ENCODE results near the gene TEX10. TPM values are rescaled to one million over a fixed set of nuclear protein-coding genes. Genes with fewer than 3 reads are reported as not detected.

Gene TEX10
- total and polyA plus RNA-seq, 2 donors (not counting 1 experiment from before 2014, with no cell fraction given) = 23.6 to 24.9 TPM

DNA sequence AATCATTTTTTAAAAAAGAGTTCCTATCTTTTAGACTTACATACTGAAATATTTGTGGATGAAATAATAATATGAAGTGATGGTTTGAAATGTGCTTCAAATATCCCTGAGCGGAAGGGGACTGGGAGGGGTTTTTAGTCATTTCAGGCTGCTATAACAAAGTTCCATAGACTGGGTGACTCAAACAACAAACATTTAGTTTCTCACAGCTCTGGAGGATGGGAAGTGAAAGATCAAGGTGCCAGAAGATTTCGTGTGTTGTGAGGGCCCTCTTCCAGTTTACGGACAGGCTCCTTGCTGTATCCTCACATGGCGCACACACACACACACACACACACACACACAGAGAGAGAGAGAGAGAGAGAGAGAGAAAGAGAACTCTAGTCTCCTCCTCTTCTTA is 27.1 kb upstream of the TEX10 start:
- Histone ChIP-seq H3K9ac (ENCODE audit: insufficient read depth, low read length) (no peak overlapping the region), H3K4me1 (ENCODE audit: control insufficient read depth, extremely low read depth, insufficient read depth, low read length) (peaks cover 2% of the 10 kb centered on the region), H3K4me2 (ENCODE audit: extremely low read depth, insufficient read depth, low read length) (peak overlapping the region; percentile 5), H3K9me3 (ENCODE audit: control insufficient read depth, insufficient read depth, low read depth, low read length) (no peaks in the 10 kb centered on the region), H3K79me2 (ENCODE audit: control insufficient read depth, insufficient read depth, low read length) (no peaks in the 10 kb centered on the region), H2AFZ (ENCODE audit: low read length) (peak overlapping the region; percentile 69), H3K4me3 (replicated peaks in 1 of 4; ENCODE audit: control extremely low read depth in 1 of 4, insufficient read depth in 1 of 4, low read depth in 3 of 4, low read length in 4 of 4) (no peak overlapping the region), H4K20me1 (ENCODE audit: control insufficient read depth, extremely low read depth, insufficient read depth, low read length) (no peaks in the 10 kb centered on the region), H3K27me3 (ENCODE audit: control insufficient read depth, insufficient read depth, low read length) (no peaks in the 10 kb centered on the region), H3K27ac (ENCODE audit: insufficient read depth, low read length) (peak overlapping the region; percentile 38), H3K36me3 (ENCODE audit: control insufficient read depth, insufficient read depth, low read length) (no peaks in the 10 kb centered on the region)
- peak; percentile 67 to 92 for DNase-seq (ENCODE audit: low read depth in 2 of 2)
- TF ChIP-seq EZH2 (IDR thresholded peaks at IDR 0.05; ENCODE audit: low read length, missing control alignments) = no peak
- TF ChIP-seq, protein P1, sequence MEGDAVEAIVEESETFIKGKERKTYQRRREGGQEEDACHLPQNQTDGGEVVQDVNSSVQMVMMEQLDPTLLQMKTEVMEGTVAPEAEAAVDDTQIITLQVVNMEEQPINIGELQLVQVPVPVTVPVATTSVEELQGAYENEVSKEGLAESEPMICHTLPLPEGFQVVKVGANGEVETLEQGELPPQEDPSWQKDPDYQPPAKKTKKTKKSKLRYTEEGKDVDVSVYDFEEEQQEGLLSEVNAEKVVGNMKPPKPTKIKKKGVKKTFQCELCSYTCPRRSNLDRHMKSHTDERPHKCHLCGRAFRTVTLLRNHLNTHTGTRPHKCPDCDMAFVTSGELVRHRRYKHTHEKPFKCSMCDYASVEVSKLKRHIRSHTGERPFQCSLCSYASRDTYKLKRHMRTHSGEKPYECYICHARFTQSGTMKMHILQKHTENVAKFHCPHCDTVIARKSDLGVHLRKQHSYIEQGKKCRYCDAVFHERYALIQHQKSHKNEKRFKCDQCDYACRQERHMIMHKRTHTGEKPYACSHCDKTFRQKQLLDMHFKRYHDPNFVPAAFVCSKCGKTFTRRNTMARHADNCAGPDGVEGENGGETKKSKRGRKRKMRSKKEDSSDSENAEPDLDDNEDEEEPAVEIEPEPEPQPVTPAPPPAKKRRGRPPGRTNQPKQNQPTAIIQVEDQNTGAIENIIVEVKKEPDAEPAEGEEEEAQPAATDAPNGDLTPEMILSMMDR (conservative IDR thresholded peaks at IDR 0.05 in 1 of 2, IDR thresholded peaks at IDR 0.05 in 1 of 2; ENCODE audit: low read depth in 1 of 2, low read length in 2 of 2) = no peak

DNA sequence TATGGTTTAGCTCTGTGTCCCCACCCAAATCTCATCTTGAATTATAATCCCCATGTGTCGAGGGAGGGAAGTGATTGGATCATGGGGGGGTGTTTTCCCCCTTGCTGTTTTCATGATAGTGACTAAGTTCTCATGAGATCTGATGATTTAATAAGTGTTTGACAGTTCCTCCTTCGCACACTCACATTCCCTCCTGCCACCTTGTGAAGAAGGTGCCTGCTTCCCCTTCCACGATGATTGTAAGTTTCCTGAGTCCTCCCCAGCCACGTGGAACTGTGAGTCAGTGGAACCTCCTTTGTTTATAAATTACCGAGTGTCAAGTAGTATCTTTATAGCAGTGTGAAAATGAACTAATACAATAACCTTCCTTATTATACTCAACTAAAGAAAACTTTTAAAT is 24.3 kb upstream of the TEX10 start:
- H2AFZ ChIP-seq (ENCODE audit: low read length) = no peak overlapping the region
- TF ChIP-seq EZH2 (IDR thresholded peaks at IDR 0.05; ENCODE audit: low read length, missing control alignments) = no peak
- TF ChIP-seq, protein P1 (conservative IDR thresholded peaks at IDR 0.05 in 1 of 2, IDR thresholded peaks at IDR 0.05 in 1 of 2; ENCODE audit: low read depth in 1 of 2, low read length in 2 of 2) = no peak
- H3K4me1 ChIP-seq (ENCODE audit: control insufficient read depth, extremely low read depth, insufficient read depth, low read length) = peaks cover 2% of the 10 kb centered on the region
- H4K20me1 ChIP-seq (ENCODE audit: control insufficient read depth, extremely low read depth, insufficient read depth, low read length) = no peaks in the 10 kb centered on the region
- DNase-seq (ENCODE audit: low read depth in 2 of 2) = peak in 1 of 2 donors; percentile 6
- H3K79me2 ChIP-seq (ENCODE audit: control insufficient read depth, insufficient read depth, low read length) = no peaks in the 10 kb centered on the region
- no peak overlapping the region for H3K27ac ChIP-seq (ENCODE audit: insufficient read depth, low read length)
- H3K36me3 ChIP-seq (ENCODE audit: control insufficient read depth, insufficient read depth, low read length) = no peaks in the 10 kb centered on the region
- no peak overlapping the region for H3K4me3 ChIP-seq (replicated peaks in 1 of 4; ENCODE audit: control extremely low read depth in 1 of 4, insufficient read depth in 1 of 4, low read depth in 3 of 4, low read length in 4 of 4)
- H3K4me2 ChIP-seq (ENCODE audit: extremely low read depth, insufficient read depth, low read length) = no peak overlapping the region
- no peaks in the 10 kb centered on the region for H3K9me3 ChIP-seq (ENCODE audit: control insufficient read depth, insufficient read depth, low read depth, low read length)
- H3K27me3 ChIP-seq (ENCODE audit: control insufficient read depth, insufficient read depth, low read length) = no peaks in the 10 kb centered on the region
- no peak overlapping the region for H3K9ac ChIP-seq (ENCODE audit: insufficient read depth, low read length)

DNA sequence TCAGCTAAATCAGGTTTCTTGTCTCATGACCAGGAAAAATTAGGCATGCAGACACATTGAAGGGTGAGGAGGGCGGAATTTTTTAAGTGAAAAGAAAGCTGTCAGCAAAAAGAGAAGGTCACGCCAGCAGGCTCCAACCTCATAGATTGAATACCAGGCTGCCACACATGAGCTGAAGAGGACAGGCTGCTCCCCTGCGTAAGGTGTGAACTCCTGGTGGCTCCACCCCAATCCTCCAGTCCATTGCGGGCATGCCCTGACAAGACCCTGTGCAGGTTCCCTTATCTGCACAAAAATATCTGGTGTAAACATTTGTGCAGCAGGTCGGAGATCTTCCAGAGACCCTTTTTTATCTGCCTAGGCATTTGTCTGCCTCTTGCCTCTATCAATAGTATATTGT is 22.9 kb upstream of the TEX10 start:
- H3K4me2 ChIP-seq (ENCODE audit: extremely low read depth, insufficient read depth, low read length) = no peak overlapping the region
- H3K79me2 ChIP-seq (ENCODE audit: control insufficient read depth, insufficient read depth, low read length) = no peaks in the 10 kb centered on the region
- peaks cover 2% of the 10 kb centered on the region for H3K4me1 ChIP-seq (ENCODE audit: control insufficient read depth, extremely low read depth, insufficient read depth, low read length)
- no peaks in the 10 kb centered on the region for H3K36me3 ChIP-seq (ENCODE audit: control insufficient read depth, insufficient read depth, low read length)
- no peak overlapping the region for H3K27ac ChIP-seq (ENCODE audit: insufficient read depth, low read length)
- H2AFZ ChIP-seq (ENCODE audit: low read length) = no peak overlapping the region
- DNase-seq (ENCODE audit: low read depth in 2 of 2) = no peak
- H3K9me3 ChIP-seq (ENCODE audit: control insufficient read depth, insufficient read depth, low read depth, low read length) = no peaks in the 10 kb centered on the region
- TF ChIP-seq EZH2 (IDR thresholded peaks at IDR 0.05; ENCODE audit: low read length, missing control alignments) = no peak
- TF ChIP-seq, protein P1 (conservative IDR thresholded peaks at IDR 0.05 in 1 of 2, IDR thresholded peaks at IDR 0.05 in 1 of 2; ENCODE audit: low read depth in 1 of 2, low read length in 2 of 2) = no peak
- H4K20me1 ChIP-seq (ENCODE audit: control insufficient read depth, extremely low read depth, insufficient read depth, low read length) = no peaks in the 10 kb centered on the region
- H3K27me3 ChIP-seq (ENCODE audit: control insufficient read depth, insufficient read depth, low read length) = no peaks in the 10 kb centered on the region
- H3K9ac ChIP-seq (ENCODE audit: insufficient read depth, low read length) = no peak overlapping the region
- H3K4me3 ChIP-seq (replicated peaks in 1 of 4; ENCODE audit: control extremely low read depth in 1 of 4, insufficient read depth in 1 of 4, low read depth in 3 of 4, low read length in 4 of 4) = no peak overlapping the region
